ENCODE measurements around the gene UBE2G2.

DNA sequence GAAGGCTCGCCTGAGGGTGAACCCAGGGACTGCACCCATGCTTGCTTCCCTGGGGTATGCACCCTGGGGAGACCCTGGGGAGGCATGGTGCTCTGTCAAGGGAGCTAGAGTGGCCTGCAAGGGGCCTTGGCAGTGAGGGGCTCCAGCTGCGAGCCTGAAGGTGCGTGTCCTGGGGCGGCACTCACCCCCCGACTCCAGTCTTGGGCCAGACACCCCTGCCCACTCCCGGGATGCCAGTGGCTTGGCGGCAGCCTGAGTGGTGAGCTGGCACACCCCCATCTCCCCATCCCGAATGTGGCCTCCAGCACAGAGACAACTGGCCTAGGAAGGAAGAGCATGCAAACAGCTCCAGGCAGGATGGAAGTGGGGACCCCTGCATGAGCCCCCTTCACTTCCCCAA, 13.6 kb upstream of the UBE2G2 start:
- TF ChIP-seq CTCF (IDR thresholded peaks at IDR 0.05) (no peak), POLR2A (IDR thresholded peaks at IDR 0.05) (no peak)
